K562 (cell line): Measurements from ENCODE around the gene CRYM. TPM values are rescaled to one million over a fixed set of nuclear protein-coding genes. Genes with fewer than 3 reads are reported as not detected.

Source experiments
- ATAC-seq: fragments of 200-7000 bp; cut with Tn5 transposase; 3 replicates; pipeline ENCODE4 v1.9.1; 2020; ENCODE audit warnings: moderate library complexity
- BruUV-seq: library from RNA; stranded (reverse); fragments of 400-500 nt; replicated peaks from 2 replicates; lab custom pipeline; 2021; lab: Mats Ljungman, UMichigan
- CTCF ChIA-PET: fragments of 300-600 bp; formaldehyde crosslinking; extraction: SDS; loops from one replicate; lab custom pipeline; 2021; ENCODE audit warnings: low intra/inter-chr PET ratio; lab: Yijun Ruan, JAX
- POLR2A ChIA-PET: fragments of 300-600, 350-650 bp; sonication (Branson Sonifier 250); formaldehyde crosslinking; extraction: SDS; loops from one replicate; lab custom pipeline; 2021; ENCODE audit warnings: antibody characterized with exemption, inconsistent platforms; lab: Yijun Ruan, JAX
- DNase-seq, 4 experiments: peaks; one replicate each; pipeline versions ENCODE4 v3.0.0 to v3.0.0-alpha.2; 2011 to 2018; ENCODE audit warnings: low spot score in 3 of 4, mixed read lengths in 3 of 4; ENCODE audit errors: extremely low read depth in 1 of 4
- FAIRE-seq: peaks from 2 replicates; lab custom pipeline; 2011; peaks lifted over from hg19 to GRCh38; lab: Jason Lieb, UNC
- H2AFZ ChIP-seq: 2 replicates; pipeline ENCODE4 v1.6.0; 2011; ENCODE audit warnings: low read depth, low read length, control low read depth, inconsistent platforms
- H3K27ac ChIP-seq: fragments of 200-600 bp; 3 replicates; pipeline ENCODE4 v1.8.0; 2011; ENCODE audit warnings: low read depth, mild to moderate bottlenecking, control low read depth, inconsistent platforms, low read length, moderate library complexity, mixed read lengths; ENCODE audit errors: extremely low read depth
- H3K27me3 ChIP-seq, 2 experiments: fragments of 300-600 bp in 1 of 2; 2 replicates in 1 of 2; 3 replicates in 1 of 2; pipeline versions ENCODE4 v1.6.0 to v1.8.0; 2011; ENCODE audit warnings: inconsistent platforms in 2 of 2, low read length in 2 of 2, mild to moderate bottlenecking in 1 of 2, mixed read lengths in 1 of 2, moderate library complexity in 1 of 2; ENCODE audit not compliant: control insufficient read depth in 2 of 2, insufficient read depth in 2 of 2
- H3K36me3 ChIP-seq: fragments of 300-600 bp; 3 replicates; pipeline ENCODE4 v1.8.0; 2011; ENCODE audit warnings: mild to moderate bottlenecking, low read length, inconsistent platforms; ENCODE audit not compliant: control insufficient read depth, insufficient read depth
- H3K4me1 ChIP-seq, 2 experiments: fragments of 200-600 bp in 1 of 2; replicated peaks in 1 of 2; 2 replicates in 1 of 2; 3 replicates in 1 of 2; pipeline versions ENCODE4 v1.5.1 to v1.8.0; 2011; ENCODE audit warnings: inconsistent platforms in 2 of 2, low read length in 2 of 2, mild to moderate bottlenecking in 1 of 2, mixed read lengths in 1 of 2, moderate library complexity in 1 of 2; ENCODE audit not compliant: control insufficient read depth in 2 of 2, insufficient read depth in 2 of 2
- H3K4me2 ChIP-seq: 2 replicates; pipeline ENCODE4 v1.6.1; 2011; ENCODE audit warnings: low read length, control low read depth, inconsistent platforms, mixed read lengths; ENCODE audit not compliant: insufficient read depth
- H3K4me3 ChIP-seq: fragments of 200-600 bp; sonication (generic), shearing (Covaris generic); 2 replicates; pipeline ENCODE4 v1.5.1; 2016; ENCODE audit warnings: control low read depth, inconsistent platforms
- H3K79me2 ChIP-seq: fragments of 200-600 bp; 3 replicates; pipeline ENCODE4 v1.8.0; 2011; ENCODE audit warnings: low read length, inconsistent platforms; ENCODE audit not compliant: control insufficient read depth, insufficient read depth
- H3K9ac ChIP-seq, 2 experiments: 2 replicates each; pipeline versions ENCODE4 v1.6.0 to v1.6.1; 2011; ENCODE audit warnings: low read depth in 2 of 2, low read length in 2 of 2, control low read depth in 1 of 2, inconsistent platforms in 1 of 2, mild to moderate bottlenecking in 1 of 2, mixed read lengths in 1 of 2; ENCODE audit not compliant: insufficient read depth in 1 of 2
- H3K9me1 ChIP-seq: one replicate; pipeline ENCODE4 v1.6.0; 2011; ENCODE audit warnings: inconsistent platforms, mild to moderate bottlenecking, low read length, moderate library complexity; ENCODE audit not compliant: control insufficient read depth, insufficient read depth
- H3K9me3 ChIP-seq: replicated peaks from 2 replicates; pipeline ENCODE4 v1.5.1; 2011; ENCODE audit warnings: low read depth, low read length, inconsistent platforms; ENCODE audit not compliant: control insufficient read depth, insufficient read depth
- H4K20me1 ChIP-seq: replicated peaks from 2 replicates; pipeline ENCODE4 v1.6.1; 2011; ENCODE audit warnings: low read length, inconsistent platforms, mixed read lengths; ENCODE audit not compliant: control insufficient read depth, insufficient read depth
- ETV5 ChIP-seq: sonication (generic); formaldehyde crosslinking; IDR thresholded peaks from 2 replicates; pipeline ENCODE4 v1.4.0; 2020; ENCODE audit warnings: low read depth, mild to moderate bottlenecking, missing genetic modification reagents
- HMGN3 ChIP-seq: IDR thresholded peaks from 2 replicates; pipeline ENCODE4 v1.6.1; 2011; ENCODE audit warnings: borderline replicate concordance, low read depth, mild to moderate bottlenecking, mixed read lengths, low read length; ENCODE audit not compliant: insufficient read length; ENCODE audit errors: extremely low read depth
- MAFF ChIP-seq: IDR thresholded peaks from 2 replicates; pipeline ENCODE4 v1.6.1; 2012; ENCODE audit warnings: low read length, improper control_type of control experiment
- MBD1 ChIP-seq: fragments of 250-450 bp; sonication (Bioruptor Pico); IDR thresholded peaks from 2 replicates; pipeline ENCODE4 v1.8.0; 2022; ENCODE audit warnings: inconsistent platforms
- NR2C1 ChIP-seq, 2 experiments: fragments of 450-650 bp; IDR thresholded peaks; 2 replicates each; pipeline ENCODE4 v1.6.1; 2017; ENCODE audit warnings: mild to moderate bottlenecking in 2 of 2, antibody characterized with exemption in 1 of 2, inconsistent platforms in 1 of 2, missing compliant biosample characterization in 1 of 2, missing genetic modification characterization in 1 of 2
- PHF20 ChIP-seq: fragments of 450-650 bp; IDR thresholded peaks from 2 replicates; pipeline ENCODE4 v1.6.1; 2018; ENCODE audit not compliant: partially characterized antibody
- PRDM10 ChIP-seq: fragments of 450-650 bp; IDR thresholded peaks from 2 replicates; pipeline ENCODE4 v1.6.1; 2018; ENCODE audit not compliant: partially characterized antibody
- SRSF7 ChIP-seq: fragments of 200-400 bp; formaldehyde crosslinking; optimal IDR thresholded peaks from 2 replicates; pipeline ENCODE3; 2017; ENCODE audit warnings: mild to moderate bottlenecking, low read depth, low read length
- WGBS: fragments of 100-300 bp; shearing (Covaris generic); methylation state at CpG from one replicate; pipeline ENCODE4 v1.1.6; 2016; ENCODE audit warnings: low coverage, mixed read lengths; ENCODE audit not compliant: insufficient coverage; ENCODE audit errors: missing lambda C conversion rate; 5-methylcytosine and 5-hydroxymethylcytosine counted together
- in situ Hi-C: fragments of 300-500 bp; cut with MboI; formaldehyde crosslinking; loops from 4 replicates; pipeline ENCODE4 v1.15.0; 2018; ENCODE audit warnings: inconsistent platforms, mixed read lengths
- intact Hi-C: fragments of 100-400 bp; cut with micrococcal nuclease; formaldehyde crosslinking; loops from 2 replicates; pipeline ENCODE4 v1.14.2; 2022
- polyA plus RNA-seq, 8 experiments: library from polyadenylated mRNA; depleted of rRNA in 4 of 8; stranded (reverse) in 5 of 8; unstranded in 3 of 8; fragments of >200 nt; fragmentation: Nextera tagmentation in 2 of 8; fragmentation: Illumina TruSeq in 1 of 8; extraction: Ambion mirVana in 2 of 8; extraction: Trizol in 1 of 8; gene quantifications; 2 replicates each; pipeline versions ENCODE4 v1.2.1 to v1.2.3, GENCODE V29; 2011 to 2014; ENCODE audit warnings: inconsistent platforms in 1 of 8, missing spikeins in 1 of 8
- total RNA-seq, 7 experiments: library from RNA; depleted of rRNA in 6 of 7; stranded (reverse); fragments of >200 nt in 6 of 7; fragmentation: Illumina TruSeq in 2 of 7; extraction: Trizol in 2 of 7; gene quantifications; 2 replicates each; pipeline versions ENCODE4 v1.2.1 to v1.2.3, GENCODE V29; 2011 to 2021; ENCODE audit warnings: low replicate concordance in 1 of 7
- TF ChIP-seq, protein P1 (sequence below): sonication (generic); formaldehyde crosslinking; IDR thresholded peaks from 2 replicates; pipeline ENCODE4 v1.5.0; 2020; ENCODE audit warnings: missing genetic modification reagents
- TF ChIP-seq, protein P2 (sequence below): fragments of 200-400 bp; formaldehyde crosslinking; IDR thresholded peaks from 2 replicates; pipeline ENCODE4 v1.6.1; 2017; ENCODE audit warnings: mild to moderate bottlenecking, low read depth, low read length, moderate library complexity

Gene CRYM
- total and polyA plus RNA-seq, 9 of the 15 experiments (the other 6 are each of a cell fraction or from before 2014, with no cell fraction given): 0.08 to 0.98 (median 0.47) TPM

- peak overlapping the region; percentile 77 for H3K27ac ChIP-seq
- ATAC-seq (peak; percentile 97), DNase-seq (peak; percentile 88 to 91 (median 90)), FAIRE-seq (peak; percentile 100)
- WGBS: 5% methylated on average over 9 of the region's 9 CpGs
- CTCF ChIA-PET: interaction anchor here (0.6 kb wide), 1 partner anchor 38 kb away, joined by 3 read pairs; no protein-coding TSS in a partner anchor
- H3K9ac ChIP-seq: peak overlapping the region in 1 of 2 experiments; percentile 37; a peak in 1 of 4 replicates
- H3K9me1 ChIP-seq: no peaks in the 10 kb centered on the region
- no peak overlapping the region for H3K4me3 ChIP-seq
- peak overlapping the region; percentile 71 for H3K4me2 ChIP-seq
- H3K9me3 ChIP-seq: no peaks in the 10 kb centered on the region
- no peaks in the 10 kb centered on the region for H4K20me1 ChIP-seq
- POLR2A ChIA-PET: interaction anchor here (0.5 to 1.6 kb wide), 11 partner anchors 9 to 966 kb away, joined by 3 to 6 read pairs (median 3); no protein-coding TSS in a partner anchor
- in situ Hi-C loops (no loop called here), intact Hi-C loops (no loop called here)
- no peaks in the 10 kb centered on the region for H3K27me3 ChIP-seq
- H3K36me3 ChIP-seq: no peaks in the 10 kb centered on the region
- no TSS peak for BruUV-seq
- H2AFZ ChIP-seq: peak overlapping the region; percentile 84
- H3K79me2 ChIP-seq: no peaks in the 10 kb centered on the region
- H3K4me1 ChIP-seq: peaks cover 29% of the 10 kb centered on the region in 2 experiments
- TF ChIP-seq NR2C1 (IDR thresholded peaks at IDR 0.05): no peak
- TF ChIP-seq NR2C1 (tag; IDR thresholded peaks at IDR 0.05): no peak
- TF ChIP-seq SRSF7: no peak
- no peak for TF ChIP-seq MBD1 (CRISPR knock-in tag)
- TF ChIP-seq, protein P1, sequence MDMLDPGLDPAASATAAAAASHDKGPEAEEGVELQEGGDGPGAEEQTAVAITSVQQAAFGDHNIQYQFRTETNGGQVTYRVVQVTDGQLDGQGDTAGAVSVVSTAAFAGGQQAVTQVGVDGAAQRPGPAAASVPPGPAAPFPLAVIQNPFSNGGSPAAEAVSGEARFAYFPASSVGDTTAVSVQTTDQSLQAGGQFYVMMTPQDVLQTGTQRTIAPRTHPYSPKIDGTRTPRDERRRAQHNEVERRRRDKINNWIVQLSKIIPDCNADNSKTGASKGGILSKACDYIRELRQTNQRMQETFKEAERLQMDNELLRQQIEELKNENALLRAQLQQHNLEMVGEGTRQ (CRISPR knock-in tag): no peak
- TF ChIP-seq ETV5: 0 out of 2 replicates have a peak, but pooled peaks have one; percentile 10
- TF ChIP-seq MAFF: peak; percentile 71; the same call in 1 of the 2 replicates
- TF ChIP-seq, protein P2, sequence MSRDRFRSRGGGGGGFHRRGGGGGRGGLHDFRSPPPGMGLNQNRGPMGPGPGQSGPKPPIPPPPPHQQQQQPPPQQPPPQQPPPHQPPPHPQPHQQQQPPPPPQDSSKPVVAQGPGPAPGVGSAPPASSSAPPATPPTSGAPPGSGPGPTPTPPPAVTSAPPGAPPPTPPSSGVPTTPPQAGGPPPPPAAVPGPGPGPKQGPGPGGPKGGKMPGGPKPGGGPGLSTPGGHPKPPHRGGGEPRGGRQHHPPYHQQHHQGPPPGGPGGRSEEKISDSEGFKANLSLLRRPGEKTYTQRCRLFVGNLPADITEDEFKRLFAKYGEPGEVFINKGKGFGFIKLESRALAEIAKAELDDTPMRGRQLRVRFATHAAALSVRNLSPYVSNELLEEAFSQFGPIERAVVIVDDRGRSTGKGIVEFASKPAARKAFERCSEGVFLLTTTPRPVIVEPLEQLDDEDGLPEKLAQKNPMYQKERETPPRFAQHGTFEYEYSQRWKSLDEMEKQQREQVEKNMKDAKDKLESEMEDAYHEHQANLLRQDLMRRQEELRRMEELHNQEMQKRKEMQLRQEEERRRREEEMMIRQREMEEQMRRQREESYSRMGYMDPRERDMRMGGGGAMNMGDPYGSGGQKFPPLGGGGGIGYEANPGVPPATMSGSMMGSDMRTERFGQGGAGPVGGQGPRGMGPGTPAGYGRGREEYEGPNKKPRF: no peak
- TF ChIP-seq PHF20: no peak
- peak; percentile 58 for TF ChIP-seq PRDM10
- TF ChIP-seq HMGN3: peak; percentile 49
These were observed 17.0 kb downstream of the CRYM start for GRCh38 chr16:21260870-21261791.
